HepG2 (cell line): ENCODE results near the gene ANO9. TPM values are rescaled to one million over a fixed set of nuclear protein-coding genes. Genes with fewer than 3 reads are reported as not detected.

Source experiments
- BCL6 ChIP-seq: IDR thresholded peaks from 2 replicates; pipeline ENCODE4 v1.6.1; 2016; ENCODE audit warnings: missing genetic modification reagents, missing compliant biosample characterization
- DZIP1 ChIP-seq: sonication (generic); formaldehyde crosslinking; IDR thresholded peaks from 2 replicates; pipeline ENCODE4 v1.5.0; 2020; ENCODE audit warnings: mild to moderate bottlenecking, missing genetic modification reagents
- E2F1 ChIP-seq: sonication (generic); formaldehyde crosslinking; IDR thresholded peaks from 2 replicates; pipeline ENCODE4 v1.5.0; 2020; ENCODE audit warnings: missing genetic modification reagents
- ESRRA ChIP-seq: sonication (generic); formaldehyde crosslinking; IDR thresholded peaks from 2 replicates; pipeline ENCODE4 v1.5.1; 2020; ENCODE audit warnings: mild to moderate bottlenecking, low read depth, missing genetic modification reagents
- HDAC2 ChIP-seq: sonication (generic); formaldehyde crosslinking; IDR thresholded peaks from 2 replicates; pipeline ENCODE4 v1.4.0; 2020; ENCODE audit warnings: missing genetic modification reagents
- NCOA1 ChIP-seq: sonication (generic); formaldehyde crosslinking; IDR thresholded peaks from 2 replicates; pipeline ENCODE4 v1.9.0; 2021; ENCODE audit warnings: missing genetic modification reagents
- NFKB2 ChIP-seq: sonication (generic); formaldehyde crosslinking; IDR thresholded peaks from 2 replicates; pipeline ENCODE4 v1.4.0; 2020; ENCODE audit warnings: missing genetic modification reagents, borderline replicate concordance
- PHF8 ChIP-seq: sonication (generic); formaldehyde crosslinking; IDR thresholded peaks from 2 replicates; pipeline ENCODE4 v1.5.0; 2020; ENCODE audit warnings: missing genetic modification reagents
- REXO4 ChIP-seq: sonication (generic); formaldehyde crosslinking; IDR thresholded peaks from 2 replicates; pipeline ENCODE4 v1.8.0; 2022; ENCODE audit warnings: missing genetic modification reagents, mild to moderate bottlenecking, borderline replicate concordance
- SNRNP70 ChIP-seq: fragments of 200-400 bp; formaldehyde crosslinking; IDR thresholded peaks from 2 replicates; pipeline ENCODE4 v1.6.1; 2017; ENCODE audit warnings: mild to moderate bottlenecking, low read depth, low read length, moderate library complexity
- THAP9 ChIP-seq: sonication (generic); formaldehyde crosslinking; IDR thresholded peaks from 2 replicates; pipeline ENCODE4; 2020; ENCODE audit warnings: missing genetic modification reagents, mild to moderate bottlenecking, borderline replicate concordance
- ZNF138 ChIP-seq: sonication (generic); formaldehyde crosslinking; IDR thresholded peaks from 2 replicates; pipeline ENCODE4 v1.5.0; 2020; ENCODE audit warnings: mild to moderate bottlenecking, low read depth, missing genetic modification reagents
- ZNF768 ChIP-seq: sonication (generic); formaldehyde crosslinking; IDR thresholded peaks from 2 replicates; pipeline ENCODE4 v1.4.0; 2020; ENCODE audit warnings: missing genetic modification reagents
- ZSCAN12 ChIP-seq: sonication (generic); formaldehyde crosslinking; IDR thresholded peaks from 2 replicates; pipeline ENCODE4 v1.9.0; 2021; ENCODE audit warnings: mild to moderate bottlenecking, missing genetic modification reagents
- polyA plus RNA-seq, 8 experiments: library from polyadenylated mRNA; depleted of rRNA in 3 of 8; stranded (reverse) in 7 of 8; unstranded in 1 of 8; fragments of >200 nt; fragmentation: Illumina TruSeq in 4 of 8; extraction: Trizol in 4 of 8; gene quantifications; 2 replicates each; pipeline versions ENCODE4 v1.2.1 to v1.2.3, GENCODE V29; 2011 to 2016; ENCODE audit warnings: low read depth in 4 of 8, missing spikeins in 1 of 8, mixed read lengths in 1 of 8; ENCODE audit not compliant: insufficient read depth in 1 of 8
- total RNA-seq, 5 experiments: library from RNA; depleted of rRNA; stranded (reverse); fragments of >200 nt; fragmentation: Illumina TruSeq; extraction: Trizol; gene quantifications; 2 replicates each; pipeline ENCODE4 v1.2.3, GENCODE V29; 2016; ENCODE audit warnings: low read depth in 1 of 5

ANO9 gene
- total and polyA plus RNA-seq, 2 of the 13 experiments (the other 11 are each of a cell fraction or from before 2014, with no cell fraction given): 8.9 to 14.3 TPM

GRCh38 chr11:409600-410483, 32.0 kb downstream of the ANO9 start (continued):
- no peak for TF ChIP-seq E2F1 (CRISPR knock-in tag)
- TF ChIP-seq NCOA1 (CRISPR knock-in tag): peak; percentile 47; the same call in 1 of the 2 replicates
- peak; percentile 52; the same call in 1 of the 2 replicates for TF ChIP-seq ZNF768 (CRISPR knock-in tag)
- TF ChIP-seq NFKB2: peak; percentile 51; the same call in 1 of the 2 replicates
- TF ChIP-seq HDAC2 (CRISPR knock-in tag): peak; percentile 63; the same call in 1 of the 2 replicates
- peak; percentile 42 for TF ChIP-seq BCL6
- TF ChIP-seq DZIP1: 0 out of 2 replicates have a peak, but pooled peaks have one; percentile 36
- TF ChIP-seq PHF8 (CRISPR knock-in tag): 0 out of 2 replicates have a peak, but pooled peaks have one; percentile 31
- TF ChIP-seq ZNF138 (CRISPR knock-in tag): 0 out of 2 replicates have a peak, but pooled peaks have one; percentile 2
- TF ChIP-seq ESRRA (CRISPR knock-in tag): peak; percentile 78
- no peak for TF ChIP-seq ZSCAN12 (CRISPR knock-in tag)
- TF ChIP-seq REXO4: peak; percentile 26; the same call in 1 of the 2 replicates
- no peak; the same call in 1 of the 2 replicates for TF ChIP-seq THAP9
- TF ChIP-seq SNRNP70: no peak
